CD4-positive, alpha-beta T cell (primary cell): ENCODE results near the gene MEG3. TPM values are rescaled to one million over a fixed set of nuclear protein-coding genes. Genes with fewer than 3 reads are reported as not detected.

ENCODE experiments used
- ATAC-seq: fragments of 200-7000 bp; cut with Tn5 transposase; one replicate; pipeline ENCODE4 v1.10.0; 2022; ENCODE audit warnings: mild to moderate bottlenecking; ENCODE audit not compliant: poor library complexity
- CTCF ChIA-PET: fragments of 350-600 bp; sonication (Branson Sonifier 250); formaldehyde crosslinking; loops from one replicate; lab custom pipeline; 2021; ENCODE audit warnings: antibody characterized with exemption, inconsistent platforms; lab: Charles Lee
- POLR2A ChIA-PET: fragments of 350-600 bp; sonication (Branson Sonifier 250); formaldehyde crosslinking; loops from one replicate; lab custom pipeline; 2021; ENCODE audit warnings: antibody characterized with exemption, inconsistent platforms; lab: Charles Lee
- DNase-seq, 14 experiments: peaks; one replicate each; pipeline ENCODE4 v3.0.0-alpha.2; 2013 to 2020; ENCODE audit warnings: mixed read lengths in 2 of 14
- H3K27ac ChIP-seq, 2 donors: one replicate each; pipeline versions ENCODE4 v1.5.1 to v1.7.0; 2013; ENCODE audit warnings: low read length in 2 of 2, low read depth in 1 of 2, mild to moderate bottlenecking in 1 of 2
- H3K27me3 ChIP-seq, 2 experiments: 1 replicate in 1 of 2; 2 replicates in 1 of 2; pipeline versions ENCODE4 v1.6.1 to v1.7.0; 2013; ENCODE audit warnings: low read length in 2 of 2, control low read depth in 1 of 2, mild to moderate bottlenecking in 1 of 2, moderate library complexity in 1 of 2; ENCODE audit not compliant: insufficient read depth in 2 of 2, control insufficient read depth in 1 of 2
- H3K36me3 ChIP-seq: one replicate; pipeline ENCODE4 v1.6.1; 2013; ENCODE audit warnings: low read length, control low read depth; ENCODE audit not compliant: insufficient read depth
- H3K4me1 ChIP-seq: one replicate; pipeline ENCODE4 v1.6.1; 2013; ENCODE audit warnings: low read length, control low read depth; ENCODE audit not compliant: insufficient read depth
- H3K4me3 ChIP-seq: one replicate; pipeline ENCODE4 v1.5.1; 2013; ENCODE audit warnings: mild to moderate bottlenecking, low read length, moderate library complexity
- H3K9me3 ChIP-seq, 2 experiments: 1 replicate in 1 of 2; 2 replicates in 1 of 2; pipeline versions ENCODE4 v1.6.1 to v1.7.0; 2013; ENCODE audit warnings: low read length in 2 of 2, mild to moderate bottlenecking in 2 of 2, control low read depth in 1 of 2, moderate library complexity in 1 of 2; ENCODE audit not compliant: control insufficient read depth in 1 of 2, insufficient read depth in 1 of 2
- H3K27ac Mint-ChIP-seq: one replicate; pipeline ENCODE4 v1.8.0; 2020; ENCODE audit warnings: mixed read lengths
- H3K27me3 Mint-ChIP-seq: one replicate; pipeline ENCODE4 v1.8.0; 2021; ENCODE audit warnings: mixed read lengths
- H3K36me3 Mint-ChIP-seq: one replicate; pipeline ENCODE4 v1.8.0; 2021; ENCODE audit warnings: low read depth, mixed read lengths
- H3K4me1 Mint-ChIP-seq: one replicate; pipeline ENCODE4 v1.8.0; 2021; ENCODE audit warnings: low read depth, mixed read lengths
- H3K4me3 Mint-ChIP-seq: one replicate; pipeline ENCODE4 v1.8.0; 2020; ENCODE audit warnings: mild to moderate bottlenecking, mixed read lengths
- H3K9me3 Mint-ChIP-seq: one replicate; pipeline ENCODE4 v1.8.0; 2020; ENCODE audit warnings: mixed read lengths
- CTCF ChIP-seq: fragments of 200-600 bp; IDR thresholded peaks from one replicate; pipeline ENCODE4 v1.8.0; 2022; ENCODE audit warnings: antibody characterized with exemption, mild to moderate bottlenecking
- intact Hi-C, 2 experiments: fragments of 100-400 bp; cut with DNase I in 1 of 2; cut with micrococcal nuclease in 1 of 2; formaldehyde crosslinking; loops; one replicate each; pipeline versions ENCODE4 v1.15.1 to v1.9.0; 2023 to 2025; cut with DNase I, micrococcal nuclease
- total RNA-seq, 174 experiments: library from RNA in 2 of 174; stranded (reverse) in 2 of 174; gene quantifications; one replicate each; pipeline ENCODE4 v1.2.3 and lab custom pipeline; 2021 to 2026

The MEG3 gene
- total RNA-seq, 2 experiments from 2014 or later = not detected

GRCh38 chr14:100874051-100874410 is 48.1 kb downstream of the MEG3 start:
- Mint-ChIP-seq H3K36me3 (no peaks in the 10 kb centered on the region), H3K27ac (no peak overlapping the region), H3K4me3 (no peak overlapping the region), H3K27me3 (peaks cover 11% of the 10 kb centered on the region), H3K4me1 (no peaks in the 10 kb centered on the region), H3K9me3 (no peaks in the 10 kb centered on the region)
- Histone ChIP-seq H3K36me3 (no peaks in the 10 kb centered on the region), H3K27me3 (peaks cover 2 to 5% of the 10 kb centered on the region in 2 experiments), H3K27ac (no peak overlapping the region), H3K4me3 (no peak overlapping the region), H3K9me3 (peaks cover 0 to 7% of the 10 kb centered on the region in 2 experiments), H3K4me1 (no peaks in the 10 kb centered on the region)
- peak in 1 of 14 experiments; percentile 1 for DNase-seq
- POLR2A ChIA-PET = interaction anchor here (0.8 kb wide), 1 partner anchor 9 kb away, joined by 3 read pairs; no protein-coding TSS in a partner anchor
- no peak for ATAC-seq
- CTCF ChIA-PET = no interaction called here
- intact Hi-C loops = no loop called here
- no peak for TF ChIP-seq CTCF

DNA sequence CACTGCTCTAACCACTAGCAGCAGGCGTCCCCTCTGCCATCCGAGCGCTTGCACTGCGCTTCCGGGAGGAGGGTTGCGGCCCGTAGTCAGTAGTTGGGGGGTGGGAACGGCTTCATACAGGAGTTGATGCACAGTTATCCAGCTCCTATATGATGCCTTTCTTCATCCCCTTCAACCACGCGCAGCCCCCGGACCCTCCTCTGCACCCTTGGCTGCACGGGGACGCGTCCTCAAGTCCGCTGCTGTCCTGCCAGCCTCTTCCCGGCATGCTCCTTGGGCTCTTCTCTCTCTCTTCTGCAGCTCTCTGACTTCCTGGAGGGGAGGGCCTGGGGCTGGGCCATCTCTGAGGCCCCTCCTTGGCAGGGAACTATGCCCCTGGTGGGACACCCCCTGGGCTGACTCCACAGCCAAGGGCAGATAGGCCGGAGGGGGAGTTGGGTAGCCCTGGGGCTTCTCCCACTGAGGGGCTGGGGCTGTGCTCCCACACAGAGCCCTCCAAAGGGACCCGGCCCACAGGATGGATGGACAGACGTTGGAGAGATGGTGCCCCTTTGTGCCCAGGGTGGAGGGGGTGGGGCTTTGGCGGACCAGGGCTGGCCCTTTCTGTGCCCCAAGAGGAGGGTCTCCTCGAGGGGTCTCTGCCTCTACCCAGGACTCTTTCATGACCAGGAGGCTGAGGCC is 48.6 kb downstream of the MEG3 start:
- Histone ChIP-seq H3K27ac (no peak overlapping the region), H3K4me1 (no peaks in the 10 kb centered on the region), H3K9me3 (peaks cover 0 to 7% of the 10 kb centered on the region in 2 experiments), H3K27me3 (peaks cover 2 to 5% of the 10 kb centered on the region in 2 experiments), H3K36me3 (no peaks in the 10 kb centered on the region), H3K4me3 (no peak overlapping the region)
- Mint-ChIP-seq H3K36me3 (no peaks in the 10 kb centered on the region), H3K27me3 (peaks cover 11% of the 10 kb centered on the region), H3K9me3 (no peaks in the 10 kb centered on the region), H3K4me3 (no peak overlapping the region), H3K4me1 (no peaks in the 10 kb centered on the region), H3K27ac (no peak overlapping the region)
- CTCF ChIA-PET = no interaction called here
- no peak for TF ChIP-seq CTCF
- POLR2A ChIA-PET = interaction anchor here (0.8 kb wide), 1 partner anchor 10 kb away, joined by 3 read pairs; no protein-coding TSS in a partner anchor
- no peak for ATAC-seq
- peak in 1 of 14 experiments; percentile 0 for DNase-seq
- intact Hi-C loops = no loop called here

GRCh38 chr14:100875126-100875525 is 49.2 kb downstream of the MEG3 start:
- no peak overlapping the region for H3K4me3 Mint-ChIP-seq
- ChIA-PET POLR2A (no interaction called here), CTCF (no interaction called here)
- H3K4me1 ChIP-seq = no peaks in the 10 kb centered on the region
- no peak overlapping the region for H3K27ac Mint-ChIP-seq
- H3K27me3 ChIP-seq = peaks cover 2 to 5% of the 10 kb centered on the region in 2 experiments
- no peaks in the 10 kb centered on the region for H3K36me3 Mint-ChIP-seq
- ATAC-seq = no peak
- peaks cover 11% of the 10 kb centered on the region for H3K27me3 Mint-ChIP-seq
- H3K9me3 ChIP-seq = peaks cover 0 to 7% of the 10 kb centered on the region in 2 experiments
- no peak overlapping the region for H3K4me3 ChIP-seq
- no peaks in the 10 kb centered on the region for H3K36me3 ChIP-seq
- no peaks in the 10 kb centered on the region for H3K9me3 Mint-ChIP-seq
- DNase-seq = peak in 1 of 14 experiments; percentile 2
- TF ChIP-seq CTCF = no peak
- H3K4me1 Mint-ChIP-seq = no peaks in the 10 kb centered on the region
- no peak overlapping the region for H3K27ac ChIP-seq
- intact Hi-C loops = no loop called here
